Sigmoid colon (tissue), 7 donors: ENCODE data around the gene KIF13A. TPM values are rescaled to one million over a fixed set of nuclear protein-coding genes. Genes with fewer than 3 reads are reported as not detected.

ENCODE experiments used
- DNase-seq: peaks from one replicate; pipeline ENCODE4 v3.0.0-alpha.2; 2019
- H3K27ac ChIP-seq, 4 donors: fragments of 200-600 bp; sonication (generic); one replicate each; pipeline ENCODE4 v1.5.1; 2016 to 2019; ENCODE audit warnings: mild to moderate bottlenecking in 1 of 4
- H3K27me3 ChIP-seq, 3 donors: fragments of 200-600 bp; sonication (generic); one replicate each; pipeline ENCODE4 v1.5.1; 2019; ENCODE audit warnings: mild to moderate bottlenecking in 1 of 3
- H3K36me3 ChIP-seq, 4 donors: fragments of 200-600 bp; sonication (generic); one replicate each; pipeline ENCODE4 v1.5.1; 2016 to 2019
- H3K4me1 ChIP-seq, 4 donors: fragments of 200-600 bp; sonication (generic); one replicate each; pipeline ENCODE4 v1.5.1; 2017 to 2019
- H3K4me3 ChIP-seq, 4 donors: fragments of 200-600 bp; sonication (generic); one replicate each; pipeline ENCODE4 v1.5.1; 2017 to 2019; ENCODE audit warnings: mild to moderate bottlenecking in 2 of 4, moderate library complexity in 1 of 4
- H3K9me3 ChIP-seq, 4 donors: fragments of 200-600 bp in 3 of 4; sonication (generic) in 3 of 4; one replicate each; pipeline versions ENCODE4 v1.5.1 to v1.6.1; 2013 to 2019
- CTCF ChIP-seq, 4 experiments: fragments of 450-650 bp in 3 of 4; fragments of 200-600 bp in 1 of 4; IDR thresholded peaks; one replicate each; pipeline ENCODE4 v1.5.1; 2016 to 2019; ENCODE audit warnings: antibody characterized with exemption in 4 of 4, mild to moderate bottlenecking in 3 of 4, moderate library complexity in 2 of 4
- EP300 ChIP-seq, 4 donors: sonication (generic); formaldehyde crosslinking; IDR thresholded peaks; one replicate each; pipeline ENCODE4 v1.6.1; 2017; ENCODE audit warnings: antibody characterized with exemption in 4 of 4
- POLR2A ChIP-seq, 2 donors: fragments of 450-650 bp; IDR thresholded peaks; one replicate each; pipeline ENCODE4 v1.6.1; 2016; ENCODE audit warnings: antibody characterized with exemption in 2 of 2, mild to moderate bottlenecking in 2 of 2, moderate library complexity in 2 of 2
- POLR2AphosphoS5 ChIP-seq, 4 donors: sonication (generic); formaldehyde crosslinking; IDR thresholded peaks; one replicate each; pipeline ENCODE4 v1.6.1; 2017; ENCODE audit warnings: antibody characterized with exemption in 4 of 4
- WGBS, 2 donors: extraction: QIAGEN DNeasy Blood & Tissue Kit; methylation state at CpG; one replicate each; pipeline ENCODE4 v1.1.7; 2013; 5-methylcytosine and 5-hydroxymethylcytosine counted together
- intact Hi-C: fragments of 100-400 bp; cut with DNase I; formaldehyde crosslinking; loops from one replicate; pipeline ENCODE4 v1.15.1; 2023
- polyA plus RNA-seq, 3 donors: library from polyadenylated mRNA; stranded (reverse); fragments of 200-250 nt; gene quantifications; one replicate each; pipeline ENCODE4 v1.2.3, GENCODE V29; 2013
- total RNA-seq, 4 donors: library from RNA; depleted of rRNA; stranded (reverse); fragments of >200 nt; gene quantifications; one replicate each; pipeline ENCODE4 v1.1.0, GENCODE V29; 2016
- donor health status: healthy with polysubstance abuse.
- donor health status: Bipolar disorder and iron deficiency.
- donor health status: healthy.

Gene KIF13A
- total RNA-seq (10 to 100 TPM; 55.3 to 73.8 (median 62.8) TPM), polyA plus RNA-seq (10 to 100 TPM; 18.5 to 23.4 (median 20.9) TPM)

- H3K4me3 ChIP-seq: peak within 1 kb of the TSS; percentile 77 to 91 (median 86)
- no peaks in the 10 kb centered on the region for H3K9me3 ChIP-seq
- peaks cover 0 to 42% (median 30%) of the 10 kb centered on the region in 4 donors for H3K4me1 ChIP-seq
- WGBS, 2 donors: 0 to 1% methylated on average over 54 of the region's 54 CpGs
- intact Hi-C loops: loop anchor here (1.0 to 5.0 kb wide), 4 partner anchors 60 to 168 kb away; partner anchors contain the start of genes KDM1B, NHLRC1 and TPMT
- peak within 1 kb of the TSS; percentile 94 to 98 (median 96) for H3K27ac ChIP-seq
- TF ChIP-seq EP300 (IDR thresholded peaks at IDR 0.05) (no peak), POLR2AphosphoS5 (IDR thresholded peaks at IDR 0.05) (no peak), CTCF (IDR thresholded peaks at IDR 0.05) (no peak), POLR2A (IDR thresholded peaks at IDR 0.05) (no peak)
- no peak for DNase-seq
- no peaks in the 10 kb centered on the region for H3K27me3 ChIP-seq
- H3K36me3 ChIP-seq: peaks cover 0 to 1% (median 0%) of the 10 kb centered on the region in 4 donors
Measured at GRCh38 chr6:17987447-17987696, at the start of gene KIF13A. Gene KIF13A (minus strand): TSS chr6:17987635. CDS start chr6:17987463, 172 bp downstream.

- Histone ChIP-seq H3K4me3 (no peak overlapping the region), H3K36me3 (no peaks in the 10 kb centered on the region), H3K27ac (no peak overlapping the region), H3K4me1 (no peaks in the 10 kb centered on the region), H3K9me3 (no peaks in the 10 kb centered on the region), H3K27me3 (no peaks in the 10 kb centered on the region)
- TF ChIP-seq EP300 (IDR thresholded peaks at IDR 0.05): no peak
- no peak for TF ChIP-seq POLR2AphosphoS5 (IDR thresholded peaks at IDR 0.05)
- TF ChIP-seq POLR2A (IDR thresholded peaks at IDR 0.05): no peak
- no peak for TF ChIP-seq CTCF (IDR thresholded peaks at IDR 0.05)
- no peak for DNase-seq
- 93 to 98% methylated on average over 4 of the region's 4 CpGs for WGBS, 2 donors
- intact Hi-C loops: no loop called here
Measured at GRCh38 chr6:18036781-18037180, 49.3 kb upstream of the KIF13A start.

GRCh38 chr6:18035330-18035854 lies 48.0 kb upstream of the KIF13A start:
- no peak overlapping the region for H3K4me3 ChIP-seq
- no peak overlapping the region for H3K27ac ChIP-seq
- no peaks in the 10 kb centered on the region for H3K27me3 ChIP-seq
- TF ChIP-seq CTCF (IDR thresholded peaks at IDR 0.05): no peak
- TF ChIP-seq POLR2AphosphoS5 (IDR thresholded peaks at IDR 0.05): no peak
- no peak for TF ChIP-seq POLR2A (IDR thresholded peaks at IDR 0.05)
- TF ChIP-seq EP300 (IDR thresholded peaks at IDR 0.05): no peak
- no peaks in the 10 kb centered on the region for H3K9me3 ChIP-seq
- no peaks in the 10 kb centered on the region for H3K36me3 ChIP-seq
- intact Hi-C loops: no loop called here
- no peak for DNase-seq
- H3K4me1 ChIP-seq: no peaks in the 10 kb centered on the region
- WGBS, 2 donors: 87 to 91% methylated on average over 13 of the region's 13 CpGs

- Histone ChIP-seq H3K9me3 (no peaks in the 10 kb centered on the region), H3K4me1 (no peaks in the 10 kb centered on the region), H3K27ac (no peak overlapping the region), H3K27me3 (no peaks in the 10 kb centered on the region), H3K36me3 (no peaks in the 10 kb centered on the region), H3K4me3 (no peak overlapping the region)
- intact Hi-C loops: no loop called here
- DNase-seq: no peak
- TF ChIP-seq POLR2AphosphoS5 (IDR thresholded peaks at IDR 0.05): no peak
- no peak for TF ChIP-seq EP300 (IDR thresholded peaks at IDR 0.05)
- no peak for TF ChIP-seq POLR2A (IDR thresholded peaks at IDR 0.05)
- no peak for TF ChIP-seq CTCF (IDR thresholded peaks at IDR 0.05)
- WGBS, 2 donors: 56 to 81% methylated on average over 6 of the region's 6 CpGs
Measured at GRCh38 chr6:18034798-18035202, 47.4 kb upstream of the KIF13A start.

- Histone ChIP-seq H3K27ac (no peak overlapping the region), H3K4me3 (no peak overlapping the region), H3K27me3 (no peaks in the 10 kb centered on the region), H3K4me1 (no peaks in the 10 kb centered on the region), H3K36me3 (no peaks in the 10 kb centered on the region), H3K9me3 (no peaks in the 10 kb centered on the region)
- 88 to 96% methylated on average over 2 of the region's 2 CpGs for WGBS, 2 donors
- intact Hi-C loops: no loop called here
- no peak for TF ChIP-seq EP300 (IDR thresholded peaks at IDR 0.05)
- TF ChIP-seq CTCF (IDR thresholded peaks at IDR 0.05): no peak
- TF ChIP-seq POLR2AphosphoS5 (IDR thresholded peaks at IDR 0.05): no peak
- TF ChIP-seq POLR2A (IDR thresholded peaks at IDR 0.05): no peak
- no peak for DNase-seq
Measured at GRCh38 chr6:18031680-18032256, 44.3 kb upstream of the KIF13A start.
